K562 (cell line): ENCODE results near the gene GAMT. TPM values are rescaled to one million over a fixed set of nuclear protein-coding genes. Genes with fewer than 3 reads are reported as not detected.

Experiments used
- CBX1 ChIP-seq: sonication (generic); IDR thresholded peaks from 2 replicates; pipeline ENCODE4 v1.6.1; 2016; ENCODE audit warnings: antibody characterized with exemption, low read depth, mild to moderate bottlenecking
- CBX3 ChIP-seq, 2 experiments: IDR thresholded peaks; 1 replicate in 1 of 2; 2 replicates in 1 of 2; pipeline ENCODE4 v1.6.1; 2012; ENCODE audit warnings: inconsistent platforms in 2 of 2, low read length in 2 of 2, borderline replicate concordance in 1 of 2, control low read depth in 1 of 2
- CHD4 ChIP-seq: fragments of 200-600 bp; sonication (generic); IDR thresholded peaks from 3 replicates; pipeline ENCODE4 v1.6.1; 2012; ENCODE audit warnings: low read depth, mild to moderate bottlenecking, mixed read lengths, low read length, inconsistent platforms; ENCODE audit not compliant: insufficient read depth, insufficient replicate concordance, poor library complexity, severe bottlenecking
- DIDO1 ChIP-seq: fragments of 450-650 bp; IDR thresholded peaks from 2 replicates; pipeline ENCODE4 v1.6.1; 2016; ENCODE audit warnings: low read depth, missing biosample characterization, missing genetic modification characterization
- HNRNPL ChIP-seq: fragments of 200-400 bp; formaldehyde crosslinking; IDR thresholded peaks from 2 replicates; pipeline ENCODE4 v1.6.1; 2017; ENCODE audit warnings: low read depth, mild to moderate bottlenecking, low read length
- KAT2B ChIP-seq: IDR thresholded peaks from one replicate; pipeline ENCODE4 v1.6.1; 2012; ENCODE audit warnings: low read depth, mild to moderate bottlenecking, control low read depth, inconsistent platforms, low read length, moderate library complexity
- KDM2B ChIP-seq: fragments of 250-450 bp; sonication (Bioruptor Pico); IDR thresholded peaks from 2 replicates; pipeline ENCODE4 v1.8.0; 2021; ENCODE audit warnings: mild to moderate bottlenecking, moderate library complexity
- MECOM ChIP-seq: fragments of 250-450 bp; sonication (Bioruptor Pico); IDR thresholded peaks from 2 replicates; pipeline ENCODE4 v1.8.0; 2022; ENCODE audit warnings: inconsistent platforms
- MTA1 ChIP-seq: fragments of 450-650 bp; IDR thresholded peaks from 2 replicates; pipeline ENCODE4 v1.6.1; 2017; ENCODE audit warnings: borderline replicate concordance
- NCOA6 ChIP-seq: fragments of 450-650 bp; IDR thresholded peaks from 2 replicates; pipeline ENCODE4 v1.6.1; 2017; ENCODE audit warnings: mild to moderate bottlenecking
- NFIX ChIP-seq: fragments of 250-450 bp; sonication (Bioruptor Pico); IDR thresholded peaks from 2 replicates; pipeline ENCODE4 v1.4.0; 2020; ENCODE audit warnings: low read depth, mild to moderate bottlenecking, moderate library complexity
- NFXL1 ChIP-seq: fragments of 450-650 bp; formaldehyde crosslinking; IDR thresholded peaks from 2 replicates; pipeline ENCODE4 v1.4.0; 2021; ENCODE audit warnings: mild to moderate bottlenecking
- PTRF ChIP-seq: fragments of 450-650 bp; IDR thresholded peaks from 2 replicates; pipeline ENCODE4 v1.6.1; 2016; ENCODE audit warnings: mild to moderate bottlenecking, missing genetic modification characterization, missing compliant biosample characterization
- RBM25 ChIP-seq: fragments of 200-400 bp; formaldehyde crosslinking; IDR thresholded peaks from 2 replicates; pipeline ENCODE4 v1.6.1; 2018; ENCODE audit warnings: low read length, low read depth, moderate library complexity; ENCODE audit not compliant: severe bottlenecking
- RBM34 ChIP-seq: fragments of 200-400 bp; formaldehyde crosslinking; IDR thresholded peaks from 2 replicates; pipeline ENCODE4 v1.6.1; 2018; ENCODE audit warnings: low read length, borderline replicate concordance; ENCODE audit not compliant: insufficient read depth
- SMC3 ChIP-seq: conservative IDR thresholded peaks from 2 replicates; pipeline ENCODE4 v1.6.1; 2011; ENCODE audit warnings: low read depth, low read length, improper control_type of control experiment; ENCODE audit not compliant: insufficient read depth
- TBL1XR1 ChIP-seq, 2 experiments: IDR thresholded peaks; 2 replicates each; pipeline ENCODE4 v1.6.1; 2012; ENCODE audit warnings: improper control_type of control experiment in 2 of 2, low read length in 2 of 2, mild to moderate bottlenecking in 1 of 2
- ZFP36 ChIP-seq: fragments of 150-350 bp; IDR thresholded peaks from 2 replicates; pipeline ENCODE4 v1.6.1; 2018; ENCODE audit warnings: low read length, low read depth; ENCODE audit not compliant: partially characterized antibody
- ZSCAN32 ChIP-seq: fragments of 450-650 bp; formaldehyde crosslinking; IDR thresholded peaks from 2 replicates; pipeline ENCODE4 v1.4.0; 2020; ENCODE audit warnings: mild to moderate bottlenecking, moderate library complexity
- polyA plus RNA-seq, 8 experiments: library from polyadenylated mRNA; depleted of rRNA in 4 of 8; stranded (reverse) in 5 of 8; unstranded in 3 of 8; fragments of >200 nt; fragmentation: Nextera tagmentation in 2 of 8; fragmentation: Illumina TruSeq in 1 of 8; extraction: Ambion mirVana in 2 of 8; extraction: Trizol in 1 of 8; gene quantifications; 2 replicates each; pipeline versions ENCODE4 v1.2.1 to v1.2.3, GENCODE V29; 2011 to 2014; ENCODE audit warnings: inconsistent platforms in 1 of 8, missing spikeins in 1 of 8
- total RNA-seq, 7 experiments: library from RNA; depleted of rRNA in 6 of 7; stranded (reverse); fragments of >200 nt in 6 of 7; fragmentation: Illumina TruSeq in 2 of 7; extraction: Trizol in 2 of 7; gene quantifications; 2 replicates each; pipeline versions ENCODE4 v1.2.1 to v1.2.3, GENCODE V29; 2011 to 2021; ENCODE audit warnings: low replicate concordance in 1 of 7
- TF ChIP-seq, protein P1 (sequence below), 3 experiments: fragments of 200-800 bp in 1 of 3; fragments of 250-450 bp in 1 of 3; fragments of 450-650 bp in 1 of 3; sonication (Bioruptor Pico) in 1 of 3; sonication (Bioruptor generic) in 1 of 3; formaldehyde crosslinking in 1 of 3; IDR thresholded peaks; 2 replicates each; pipeline versions ENCODE4 v1.6.1 to v1.8.0; 2016 to 2022; ENCODE audit warnings: mild to moderate bottlenecking in 2 of 3, missing genetic modification characterization in 2 of 3, missing compliant biosample characterization in 1 of 3, moderate library complexity in 1 of 3
- TF ChIP-seq, protein P2 (sequence below): sonication (generic); formaldehyde crosslinking; IDR thresholded peaks from 2 replicates; pipeline ENCODE4 v1.9.0; 2022; ENCODE audit warnings: mild to moderate bottlenecking, missing genetic modification reagents
- TF ChIP-seq, protein P3 (sequence below): fragments of 450-650 bp; IDR thresholded peaks from 2 replicates; pipeline ENCODE4 v1.6.1; 2016; ENCODE audit warnings: low read depth, mild to moderate bottlenecking, moderate library complexity

Gene GAMT
- total and polyA plus RNA-seq, 9 of the 15 experiments (the other 6 are each of a cell fraction or from before 2014, with no cell fraction given): 1.3 to 35.3 (median 27.2) TPM

DNA sequence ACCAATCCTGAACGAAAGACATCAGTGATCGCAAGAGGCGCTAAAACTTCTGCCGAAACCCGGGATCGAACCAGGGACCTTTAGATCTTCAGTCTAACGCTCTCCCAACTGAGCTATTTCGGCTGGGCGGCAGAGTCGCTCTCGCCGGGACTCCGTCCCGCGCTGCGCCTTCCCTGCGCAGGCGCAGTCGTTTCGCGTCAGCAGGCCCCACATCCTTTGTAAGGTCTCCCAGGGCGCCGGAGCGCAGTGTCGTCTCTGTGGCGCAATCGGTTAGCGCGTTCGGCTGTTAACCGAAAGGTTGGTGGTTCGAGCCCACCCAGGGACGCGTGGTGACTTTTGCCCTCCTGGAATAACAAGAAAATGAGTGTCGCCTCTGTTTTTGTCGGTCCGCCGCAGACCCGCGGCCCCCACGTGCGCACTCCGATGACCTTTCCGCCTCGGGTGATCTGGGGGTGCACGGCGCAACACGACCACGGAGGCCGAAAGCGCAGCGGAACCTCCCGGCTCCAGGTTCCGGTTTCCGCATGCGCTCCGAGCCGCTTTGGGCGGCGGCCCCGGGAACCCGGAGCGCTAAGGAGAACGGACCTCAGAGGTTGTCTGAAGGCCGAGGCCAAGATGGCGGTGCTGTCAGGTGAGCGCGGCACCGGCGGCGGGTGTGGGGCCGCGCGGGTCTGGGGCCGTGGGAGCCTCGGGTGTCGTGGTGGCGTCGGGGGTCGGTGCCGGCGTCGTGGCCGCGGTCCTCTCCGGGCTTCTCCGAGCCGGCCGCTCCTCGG lies 17.8 kb downstream of the GAMT start, which contains the start of gene NDUFS7 (continued):
- TF ChIP-seq, protein P1, sequence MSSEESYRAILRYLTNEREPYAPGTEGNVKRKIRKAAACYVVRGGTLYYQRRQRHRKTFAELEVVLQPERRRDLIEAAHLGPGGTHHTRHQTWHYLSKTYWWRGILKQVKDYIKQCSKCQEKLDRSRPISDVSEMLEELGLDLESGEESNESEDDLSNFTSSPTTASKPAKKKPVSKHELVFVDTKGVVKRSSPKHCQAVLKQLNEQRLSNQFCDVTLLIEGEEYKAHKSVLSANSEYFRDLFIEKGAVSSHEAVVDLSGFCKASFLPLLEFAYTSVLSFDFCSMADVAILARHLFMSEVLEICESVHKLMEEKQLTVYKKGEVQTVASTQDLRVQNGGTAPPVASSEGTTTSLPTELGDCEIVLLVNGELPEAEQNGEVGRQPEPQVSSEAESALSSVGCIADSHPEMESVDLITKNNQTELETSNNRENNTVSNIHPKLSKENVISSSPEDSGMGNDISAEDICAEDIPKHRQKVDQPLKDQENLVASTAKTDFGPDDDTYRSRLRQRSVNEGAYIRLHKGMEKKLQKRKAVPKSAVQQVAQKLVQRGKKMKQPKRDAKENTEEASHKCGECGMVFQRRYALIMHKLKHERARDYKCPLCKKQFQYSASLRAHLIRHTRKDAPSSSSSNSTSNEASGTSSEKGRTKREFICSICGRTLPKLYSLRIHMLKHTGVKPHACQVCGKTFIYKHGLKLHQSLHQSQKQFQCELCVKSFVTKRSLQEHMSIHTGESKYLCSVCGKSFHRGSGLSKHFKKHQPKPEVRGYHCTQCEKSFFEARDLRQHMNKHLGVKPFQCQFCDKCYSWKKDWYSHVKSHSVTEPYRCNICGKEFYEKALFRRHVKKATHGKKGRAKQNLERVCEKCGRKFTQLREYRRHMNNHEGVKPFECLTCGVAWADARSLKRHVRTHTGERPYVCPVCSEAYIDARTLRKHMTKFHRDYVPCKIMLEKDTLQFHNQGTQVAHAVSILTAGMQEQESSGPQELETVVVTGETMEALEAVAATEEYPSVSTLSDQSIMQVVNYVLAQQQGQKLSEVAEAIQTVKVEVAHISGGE (CRISPR knock-in tag; IDR thresholded peaks at IDR 0.05): peak; percentile 99 to 100 (median 100)
- TF ChIP-seq RBM34 (no peak), RBM25 (peak; percentile 90), HNRNPL (no peak), NFIX (CRISPR knock-in tag) (no peak), DIDO1 (peak; percentile 95), NFXL1 (CRISPR knock-in tag) (no peak), ZFP36 (no peak), TBL1XR1 (IDR thresholded peaks at IDR 0.05; ENCODE audit: low read length in 2 of 2) (peak; percentile 83 to 97), MTA1 (peak; percentile 90), PTRF (tag) (no peak), MECOM (no peak), KDM2B (CRISPR knock-in tag) (peak; percentile 80; the same call in 1 of the 2 replicates), SMC3 (peak; percentile 55), CBX3 (IDR thresholded peaks at IDR 0.05; ENCODE audit: borderline replicate concordance in 1 of 2, low read length in 2 of 2) (peak in 1 of 2 experiments; percentile 88; a peak in 2 of 3 replicates), NCOA6 (no peak), KAT2B (peak; percentile 29), ZSCAN32 (CRISPR knock-in tag) (no peak), CHD4 (no peak), CBX1 (peak; percentile 91)
- TF ChIP-seq, protein P2, sequence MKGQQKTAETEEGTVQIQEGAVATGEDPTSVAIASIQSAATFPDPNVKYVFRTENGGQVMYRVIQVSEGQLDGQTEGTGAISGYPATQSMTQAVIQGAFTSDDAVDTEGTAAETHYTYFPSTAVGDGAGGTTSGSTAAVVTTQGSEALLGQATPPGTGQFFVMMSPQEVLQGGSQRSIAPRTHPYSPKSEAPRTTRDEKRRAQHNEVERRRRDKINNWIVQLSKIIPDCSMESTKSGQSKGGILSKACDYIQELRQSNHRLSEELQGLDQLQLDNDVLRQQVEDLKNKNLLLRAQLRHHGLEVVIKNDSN: peak; percentile 87
- TF ChIP-seq, protein P3, sequence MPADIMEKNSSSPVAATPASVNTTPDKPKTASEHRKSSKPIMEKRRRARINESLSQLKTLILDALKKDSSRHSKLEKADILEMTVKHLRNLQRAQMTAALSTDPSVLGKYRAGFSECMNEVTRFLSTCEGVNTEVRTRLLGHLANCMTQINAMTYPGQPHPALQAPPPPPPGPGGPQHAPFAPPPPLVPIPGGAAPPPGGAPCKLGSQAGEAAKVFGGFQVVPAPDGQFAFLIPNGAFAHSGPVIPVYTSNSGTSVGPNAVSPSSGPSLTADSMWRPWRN: peak; percentile 80
- TF ChIP-seq, all 486 proteins: peak for 281
